ENCODE measurements around the gene CFP.
A peak's percentile ranks its signal among the peaks of the same experiment; 100 is the strongest.

CFP gene

GRCh38 chrX:47587091-47587891, 42.4 kb downstream of the CFP start:
- DNase-seq (ENCODE audit: low read depth), result no peak
- no peak overlapping the region for H3K4me3 ChIP-seq (ENCODE audit: low read length)

GRCh38 chrX:47586043-47586787, 43.5 kb downstream of the CFP start:
- H3K4me3 ChIP-seq (ENCODE audit: low read length), result no peak overlapping the region
- TF ChIP-seq CTCF (conservative IDR thresholded peaks at IDR 0.05; ENCODE audit: low read length), result no peak
- no peak for DNase-seq (ENCODE audit: low read depth)

More at GRCh38 chrX:47587091-47587891, 42.4 kb downstream of the CFP start:
- TF ChIP-seq CTCF (conservative IDR thresholded peaks at IDR 0.05; ENCODE audit: low read length), result no peak

GRCh38 chrX:47585273-47585672, 44.5 kb downstream of the CFP start:
- no peak for DNase-seq (ENCODE audit: low read depth)
- H3K4me3 ChIP-seq (ENCODE audit: low read length), result no peak overlapping the region; the same call in 1 of the 2 replicates

GRCh38 chrX:47584714-47585113, 45.0 kb downstream of the CFP start:
- DNase-seq (ENCODE audit: low read depth), result no peak
- peak overlapping the region; percentile 17 for H3K4me3 ChIP-seq (ENCODE audit: low read length)
- TF ChIP-seq CTCF (conservative IDR thresholded peaks at IDR 0.05; ENCODE audit: low read length), result no peak

More at GRCh38 chrX:47585273-47585672, 44.5 kb downstream of the CFP start:
- TF ChIP-seq CTCF (conservative IDR thresholded peaks at IDR 0.05; ENCODE audit: low read length), result no peak

GRCh38 chrX:47583240-47583861, 46.4 kb downstream of the CFP start:
- TF ChIP-seq CTCF (conservative IDR thresholded peaks at IDR 0.05; ENCODE audit: low read length), result no peak
- DNase-seq (ENCODE audit: low read depth), result no peak
- H3K4me3 ChIP-seq (ENCODE audit: low read length), result peak overlapping the region; percentile 77

- TF ChIP-seq CTCF (conservative IDR thresholded peaks at IDR 0.05; ENCODE audit: low read length), result no peak
These were observed 47.7 kb downstream of the CFP start, which contains the start of gene TIMP1 for GRCh38 chrX:47581731-47582647. TIMP1 (plus strand) TSS chrX:47582436; CDS start chrX:47583416, 980 bp downstream.

More at GRCh38 chrX:47581731-47582647, 47.7 kb downstream of the CFP start, which contains the start of gene TIMP1:
- DNase-seq (ENCODE audit: low read depth), result peak; percentile 91
- peak within 1 kb of the TSS; percentile 77 for H3K4me3 ChIP-seq (ENCODE audit: low read length)

Measured in AG10803 (cell line).